Common myeloid progenitor, CD34-positive (primary cell): ENCODE results near the gene GSG1L.
"Not testable (repeated sequence)": the region's sequence is repeated elsewhere in the genome, so short reads cannot be mapped to it uniquely, and the experiment has no call there.

ENCODE experiments used
- CTCF ChIA-PET: fragments of 350-600 bp; sonication (Branson Sonifier 250); formaldehyde crosslinking; loops from one replicate; lab custom pipeline; 2021; ENCODE audit warnings: antibody characterized with exemption; lab: Charles Lee
- POLR2A ChIA-PET: fragments of 350-600 bp; sonication (Branson Sonifier 250); formaldehyde crosslinking; loops from one replicate; lab custom pipeline; 2021; ENCODE audit warnings: antibody characterized with exemption; lab: Charles Lee
- DNase-seq, 3 donors: peaks; one replicate each; pipeline versions ENCODE4 v3.0.0 to v3.0.0-alpha.2; 2013
- H3K27ac ChIP-seq, 2 experiments: 1 replicate in 1 of 2; 2 replicates in 1 of 2; pipeline ENCODE4 v1.7.0; 2013; ENCODE audit warnings: inconsistent platforms in 2 of 2, low read length in 2 of 2, mild to moderate bottlenecking in 2 of 2, low read depth in 1 of 2, moderate library complexity in 1 of 2; ENCODE audit not compliant: severe bottlenecking in 2 of 2, insufficient read depth in 1 of 2, poor library complexity in 1 of 2
- H3K27me3 ChIP-seq, 5 experiments: replicated peaks in 2 of 5; 1 replicate in 3 of 5; 2 replicates in 2 of 5; pipeline versions ENCODE4 v1.6.1 to v1.7.0; 2013; ENCODE audit warnings: low read length in 4 of 5, mild to moderate bottlenecking in 2 of 5, moderate library complexity in 2 of 5, inconsistent platforms in 1 of 5; ENCODE audit not compliant: insufficient read depth in 5 of 5, control insufficient read depth in 4 of 5
- H3K36me3 ChIP-seq, 4 experiments: 1 replicate in 2 of 4; 2 replicates in 2 of 4; pipeline versions ENCODE4 v1.6.1 to v1.7.0; 2013; ENCODE audit warnings: low read length in 3 of 4, control low read depth in 1 of 4, mild to moderate bottlenecking in 1 of 4; ENCODE audit not compliant: control insufficient read depth in 4 of 4, insufficient read depth in 4 of 4
- H3K4me1 ChIP-seq, 4 experiments: 1 replicate in 3 of 4; 2 replicates in 1 of 4; pipeline versions ENCODE4 v1.6.1 to v1.7.1; 2013; ENCODE audit warnings: low read length in 3 of 4, mild to moderate bottlenecking in 3 of 4, control low read depth in 1 of 4, inconsistent platforms in 1 of 4, moderate library complexity in 1 of 4; ENCODE audit not compliant: control insufficient read depth in 4 of 4, insufficient read depth in 4 of 4; ENCODE audit errors: control extremely low read depth in 1 of 4
- H3K4me3 ChIP-seq, 7 experiments: 1 replicate in 4 of 7; 2 replicates in 3 of 7; pipeline versions ENCODE4 v1.5.1 to v1.7.0; 2013; ENCODE audit warnings: mild to moderate bottlenecking in 7 of 7, low read length in 6 of 7, moderate library complexity in 6 of 7, inconsistent platforms in 2 of 7, low read depth in 2 of 7, control low read depth in 1 of 7; ENCODE audit not compliant: insufficient read depth in 4 of 7, control insufficient read depth in 1 of 7; ENCODE audit errors: extremely low read depth in 1 of 7
- H3K9me3 ChIP-seq, 5 experiments: 1 replicate in 4 of 5; 2 replicates in 1 of 5; pipeline versions ENCODE4 v1.6.1 to v1.7.1; 2013; ENCODE audit warnings: low read length in 4 of 5, mild to moderate bottlenecking in 2 of 5, inconsistent platforms in 1 of 5, low read depth in 1 of 5, moderate library complexity in 1 of 5; ENCODE audit not compliant: control insufficient read depth in 4 of 5, insufficient read depth in 2 of 5; ENCODE audit errors: control extremely low read depth in 1 of 5
- WGBS: methylation state at CpG from one replicate; pipeline ENCODE4 v1.1.5; 2013; ENCODE audit not compliant: insufficient coverage; 5-methylcytosine and 5-hydroxymethylcytosine counted together

The GSG1L gene

GRCh38 chr16:27745348-27745747 is 318.2 kb downstream of the GSG1L start:
- Histone ChIP-seq H3K9me3 (peaks cover 0 to 2% (median 0%) of the 10 kb centered on the region in 5 experiments), H3K27ac (no peak overlapping the region), H3K4me3 (no peak overlapping the region), H3K27me3 (no peaks in the 10 kb centered on the region), H3K4me1 (peaks cover 0 to 9% (median 6%) of the 10 kb centered on the region in 4 experiments), H3K36me3 (peaks cover 0 to 12% (median 5%) of the 10 kb centered on the region in 4 experiments)
- CTCF ChIA-PET: no interaction called here
- DNase-seq: peak in 2 of 3 donors; percentile 18 to 19
- WGBS: 90% methylated on average over 1 of the region's 3 CpGs
- POLR2A ChIA-PET: no interaction called here

DNA sequence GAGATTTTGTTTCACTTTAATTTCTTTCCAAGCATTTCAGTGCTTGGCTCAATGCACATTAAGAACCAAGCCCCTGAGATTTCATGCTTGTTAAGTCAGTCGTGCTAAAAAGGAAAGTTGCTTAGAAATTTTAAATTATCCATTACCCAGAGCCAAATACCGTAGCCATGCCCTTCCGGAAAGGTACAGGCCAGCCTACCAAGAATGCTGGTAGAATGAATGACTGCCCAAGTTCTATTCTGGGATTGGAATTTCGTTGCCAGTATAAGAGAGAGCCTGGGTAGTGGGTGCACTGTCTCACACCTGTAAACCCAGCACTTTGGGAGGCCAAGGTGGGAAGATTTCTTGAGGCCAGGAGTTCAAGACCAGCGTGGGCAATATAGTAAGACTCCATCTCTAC is 319.6 kb downstream of the GSG1L start:
- Histone ChIP-seq H3K4me3 (no peak overlapping the region), H3K27ac (no peak overlapping the region), H3K27me3 (no peaks in the 10 kb centered on the region), H3K4me1 (peaks cover 0 to 6% (median 3%) of the 10 kb centered on the region in 4 experiments), H3K36me3 (peaks cover 0 to 14% (median 3%) of the 10 kb centered on the region in 4 experiments), H3K9me3 (peaks cover 0 to 2% (median 0%) of the 10 kb centered on the region in 5 experiments)
- CTCF ChIA-PET: no interaction called here
- WGBS: 96% methylated on average over 3 of the region's 5 CpGs
- no peak for DNase-seq
- POLR2A ChIA-PET: no interaction called here

GRCh38 chr16:27743001-27743400 is 320.5 kb downstream of the GSG1L start:
- H3K36me3 ChIP-seq: peaks cover 0 to 16% (median 3%) of the 10 kb centered on the region in 4 experiments
- H3K4me3 ChIP-seq, POLR2A ChIA-PET, DNase-seq, H3K9me3 ChIP-seq, H3K27me3 ChIP-seq, H3K4me1 ChIP-seq, H3K27ac ChIP-seq: not testable (repeated sequence)
- 100% methylated on average over 1 of the region's 3 CpGs for WGBS
- CTCF ChIA-PET: interaction anchor here (1.0 kb wide), 1 partner anchor 14 kb away, joined by 3 read pairs; no protein-coding TSS in a partner anchor

DNA sequence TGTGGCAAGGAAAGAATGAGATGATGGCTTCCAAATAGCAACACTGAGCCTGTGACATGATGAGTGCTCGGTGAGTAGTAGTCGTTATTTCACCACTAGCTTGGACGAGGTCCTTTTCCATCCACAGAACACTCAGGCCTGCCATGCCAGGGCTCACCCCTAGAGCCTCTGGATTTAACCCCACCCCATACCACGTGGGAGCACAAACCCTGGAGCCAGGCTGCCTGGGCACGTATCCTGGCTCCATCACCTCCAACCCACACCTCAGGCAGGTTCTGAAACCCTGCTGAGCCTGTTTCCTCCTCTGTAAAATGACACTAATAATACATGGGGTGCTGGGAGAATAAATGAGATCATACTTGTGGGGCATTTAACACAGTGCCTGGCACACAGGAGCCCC is 321.2 kb downstream of the GSG1L start:
- Histone ChIP-seq H3K27me3 (no peaks in the 10 kb centered on the region), H3K4me1 (no peaks in the 10 kb centered on the region), H3K27ac (no peak overlapping the region), H3K4me3 (no peak overlapping the region), H3K36me3 (peaks cover 0 to 13% (median 3%) of the 10 kb centered on the region in 4 experiments), H3K9me3 (peaks cover 0 to 2% (median 0%) of the 10 kb centered on the region in 5 experiments)
- POLR2A ChIA-PET: no interaction called here
- CTCF ChIA-PET: interaction anchor here (1.0 kb wide), 1 partner anchor 14 kb away, joined by 3 read pairs; no protein-coding TSS in a partner anchor
- 100% methylated on average over 3 of the region's 5 CpGs for WGBS
- no peak for DNase-seq

GRCh38 chr16:27740496-27741201 is 322.9 kb downstream of the GSG1L start:
- H3K36me3 ChIP-seq: peaks cover 0 to 13% (median 3%) of the 10 kb centered on the region in 4 experiments
- no peak for DNase-seq
- WGBS: 95% methylated on average over 9 of the region's 11 CpGs
- H3K4me1 ChIP-seq: no peaks in the 10 kb centered on the region
- H3K27me3 ChIP-seq: no peaks in the 10 kb centered on the region
- CTCF ChIA-PET: no interaction called here
- POLR2A ChIA-PET: no interaction called here
- H3K4me3 ChIP-seq: no peak overlapping the region
- H3K27ac ChIP-seq: no peak overlapping the region
- peaks cover 0 to 2% (median 0%) of the 10 kb centered on the region in 5 experiments for H3K9me3 ChIP-seq

- CTCF ChIA-PET: interaction anchor here (1.1 kb wide), 1 partner anchor 10 kb away, joined by 3 read pairs; no protein-coding TSS in a partner anchor
Observed at GRCh38 chr16:27739606-27740357, 323.7 kb downstream of the GSG1L start.

GRCh38 chr16:27738596-27738995 is 324.9 kb downstream of the GSG1L start:
- Histone ChIP-seq H3K27ac (no peak overlapping the region), H3K4me3 (no peak overlapping the region), H3K9me3 (peaks cover 0 to 2% (median 0%) of the 10 kb centered on the region in 5 experiments), H3K27me3 (no peaks in the 10 kb centered on the region), H3K4me1 (no peaks in the 10 kb centered on the region), H3K36me3 (peaks cover 0 to 13% (median 3%) of the 10 kb centered on the region in 4 experiments)
- WGBS: 97% methylated on average over 10 of the region's 11 CpGs
- DNase-seq: no peak
- CTCF ChIA-PET: no interaction called here
- POLR2A ChIA-PET: no interaction called here

More at GRCh38 chr16:27739606-27740357, 323.7 kb downstream of the GSG1L start:
- H3K4me1 ChIP-seq: no peaks in the 10 kb centered on the region
- 88% methylated on average over 15 of the region's 17 CpGs for WGBS
- POLR2A ChIA-PET: no interaction called here
- H3K36me3 ChIP-seq: peaks cover 0 to 13% (median 3%) of the 10 kb centered on the region in 4 experiments
- no peak for DNase-seq
- H3K27ac ChIP-seq: no peak overlapping the region
- no peak overlapping the region for H3K4me3 ChIP-seq
- no peaks in the 10 kb centered on the region for H3K27me3 ChIP-seq
- peaks cover 0 to 2% (median 0%) of the 10 kb centered on the region in 5 experiments for H3K9me3 ChIP-seq
